ENCODE results near the gene STT3A.
A peak's percentile ranks its signal among the peaks of the same experiment; 100 is the strongest.

DNA sequence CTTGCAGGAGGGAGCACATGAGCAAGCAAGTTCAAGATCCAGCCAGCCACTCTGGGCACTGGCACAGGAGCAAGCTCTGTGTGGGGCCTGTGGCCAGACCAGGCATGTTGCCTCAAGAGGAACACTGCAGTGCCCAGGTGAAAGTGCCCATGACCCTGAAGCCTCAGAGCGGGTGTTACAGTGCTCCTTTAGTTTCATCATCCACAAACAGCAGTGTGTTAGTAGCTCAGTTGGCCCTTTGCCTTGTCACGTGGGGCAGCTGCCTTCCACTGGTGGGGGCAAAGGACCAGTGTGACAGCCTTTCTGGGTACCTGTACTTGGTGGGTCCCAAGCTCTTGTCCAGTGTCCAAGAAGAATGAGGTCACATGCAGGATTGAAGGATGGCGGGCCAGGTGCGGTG, 26.4 kb upstream of the STT3A start:
- TF ChIP-seq, protein P1, sequence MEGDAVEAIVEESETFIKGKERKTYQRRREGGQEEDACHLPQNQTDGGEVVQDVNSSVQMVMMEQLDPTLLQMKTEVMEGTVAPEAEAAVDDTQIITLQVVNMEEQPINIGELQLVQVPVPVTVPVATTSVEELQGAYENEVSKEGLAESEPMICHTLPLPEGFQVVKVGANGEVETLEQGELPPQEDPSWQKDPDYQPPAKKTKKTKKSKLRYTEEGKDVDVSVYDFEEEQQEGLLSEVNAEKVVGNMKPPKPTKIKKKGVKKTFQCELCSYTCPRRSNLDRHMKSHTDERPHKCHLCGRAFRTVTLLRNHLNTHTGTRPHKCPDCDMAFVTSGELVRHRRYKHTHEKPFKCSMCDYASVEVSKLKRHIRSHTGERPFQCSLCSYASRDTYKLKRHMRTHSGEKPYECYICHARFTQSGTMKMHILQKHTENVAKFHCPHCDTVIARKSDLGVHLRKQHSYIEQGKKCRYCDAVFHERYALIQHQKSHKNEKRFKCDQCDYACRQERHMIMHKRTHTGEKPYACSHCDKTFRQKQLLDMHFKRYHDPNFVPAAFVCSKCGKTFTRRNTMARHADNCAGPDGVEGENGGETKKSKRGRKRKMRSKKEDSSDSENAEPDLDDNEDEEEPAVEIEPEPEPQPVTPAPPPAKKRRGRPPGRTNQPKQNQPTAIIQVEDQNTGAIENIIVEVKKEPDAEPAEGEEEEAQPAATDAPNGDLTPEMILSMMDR (IDR thresholded peaks at IDR 0.05; ENCODE audit: low read depth, low read length, missing input control), result no peak
- peak; percentile 16 to 71 for TF ChIP-seq JUND (IDR thresholded peaks at IDR 0.05)
- TF ChIP-seq HNF4G (IDR thresholded peaks at IDR 0.05), result no peak
- TF ChIP-seq TAF1 (conservative IDR thresholded peaks at IDR 0.05), result no peak
- TF ChIP-seq RAD21 (IDR thresholded peaks at IDR 0.05), result peak in 1 of 2 donors; percentile 5
- TF ChIP-seq, protein P2, sequence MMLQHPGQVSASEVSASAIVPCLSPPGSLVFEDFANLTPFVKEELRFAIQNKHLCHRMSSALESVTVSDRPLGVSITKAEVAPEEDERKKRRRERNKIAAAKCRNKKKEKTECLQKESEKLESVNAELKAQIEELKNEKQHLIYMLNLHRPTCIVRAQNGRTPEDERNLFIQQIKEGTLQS (IDR thresholded peaks at IDR 0.05), result peak; percentile 94
- TF ChIP-seq SP1 (IDR thresholded peaks at IDR 0.05), result peak; percentile 59
- TF ChIP-seq NR2F2 (IDR thresholded peaks at IDR 0.05), result peak; percentile 53

Data from liver (tissue), 3 donors.